Stimulated activated CD4-positive, alpha-beta T cell treated with anti-CD3 and anti-CD28 coated beads, Interleukin-1b, Interleukin-23, amount 100 ng/mL, for 1 hour (primary cell): ENCODE measurements around the gene DAPK1.
"Not testable (repeated sequence)": the region's sequence is repeated elsewhere in the genome, so short reads cannot be mapped to it uniquely, and the experiment has no call there.

ENCODE experiments used
- DNase-seq, 2 donors: peaks; one replicate each; pipeline ENCODE4 v3.0.0-alpha.2; 2020; ENCODE audit warnings: low read depth in 2 of 2

Gene DAPK1

DNA sequence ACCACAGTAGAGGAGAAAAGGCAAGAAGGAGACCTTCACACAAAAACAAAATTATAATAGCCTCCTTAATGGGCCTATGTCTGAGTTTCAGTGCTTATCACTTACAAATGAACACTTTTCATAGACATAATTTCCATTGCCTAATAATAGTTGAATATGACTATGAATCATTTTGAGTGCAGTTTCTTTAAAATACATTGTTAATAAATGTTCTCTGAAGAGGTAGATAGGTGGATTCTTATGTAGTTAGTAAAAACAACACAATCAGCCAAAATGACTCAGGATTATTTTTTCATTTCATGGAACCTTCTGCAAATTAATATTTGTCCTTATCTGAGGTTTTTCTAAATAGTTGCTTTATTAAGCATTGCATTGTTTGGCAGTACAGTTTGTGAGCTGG lies 45.6 kb downstream of the DAPK1 start:
- no peak for DNase-seq

DNA sequence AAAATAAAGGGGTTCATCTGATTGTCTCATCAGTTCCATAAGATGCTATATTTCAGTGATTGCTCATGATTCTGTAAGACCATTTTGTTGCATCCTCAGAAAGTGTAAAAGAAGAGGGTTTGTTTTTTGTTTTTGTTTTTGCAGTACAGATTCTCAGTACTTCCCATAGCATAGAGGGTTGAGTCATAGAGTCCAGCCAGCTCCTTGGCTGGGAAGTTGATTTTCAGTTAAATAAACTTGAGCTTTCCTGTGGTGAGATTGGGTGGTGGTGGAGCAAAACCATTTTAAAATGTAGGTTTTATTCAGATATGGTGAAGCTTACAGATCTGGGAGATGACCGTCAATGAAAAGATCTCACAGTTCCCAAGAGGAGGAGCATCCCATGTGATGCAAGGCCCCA lies 48.2 kb downstream of the DAPK1 start:
- no peak for DNase-seq

DNA sequence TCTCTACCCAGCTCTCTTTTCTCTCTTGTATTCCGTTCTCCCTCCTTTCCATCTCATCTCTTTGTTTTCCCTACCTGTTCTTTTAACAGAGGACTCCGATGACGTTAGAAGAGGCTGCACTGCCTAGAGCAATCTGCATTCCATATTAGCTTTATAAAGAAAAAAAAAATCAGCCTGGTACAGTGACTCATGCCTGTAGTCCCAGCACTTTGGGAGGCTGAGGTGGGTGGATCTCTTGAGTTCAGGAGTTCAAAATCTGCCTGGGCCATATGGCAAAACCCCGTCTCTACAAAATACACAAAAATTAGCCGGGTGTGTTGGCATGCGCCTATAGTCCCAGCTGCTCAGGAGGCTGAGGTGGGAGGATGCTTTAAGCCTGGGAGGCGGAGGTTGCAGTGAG lies 49.0 kb downstream of the DAPK1 start:
- DNase-seq, result no peak

GRCh38 chr9:87547671-87548081 lies 50.0 kb downstream of the DAPK1 start:
- DNase-seq, result no peak

DNA sequence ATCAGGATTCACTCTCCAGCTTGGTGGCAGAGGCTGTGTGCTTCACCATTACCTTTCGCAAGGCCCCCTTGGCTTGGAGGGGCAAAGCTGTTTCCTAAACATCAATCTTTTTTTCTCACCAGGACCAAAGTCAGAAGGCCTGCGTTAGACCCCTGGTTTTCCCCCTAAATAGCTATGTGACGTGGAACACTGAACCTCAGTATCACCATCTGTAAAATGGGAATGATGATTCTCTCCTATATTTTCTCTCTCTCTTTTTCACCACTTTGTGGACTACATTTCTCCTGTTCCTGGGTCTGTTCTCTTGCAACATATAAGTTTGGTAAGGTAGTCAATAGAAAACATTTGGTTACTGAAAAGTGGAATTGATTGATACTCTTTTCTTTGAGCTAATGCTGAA lies 50.5 kb downstream of the DAPK1 start:
- DNase-seq, result no peak

- not testable (repeated sequence) for DNase-seq
Measured at GRCh38 chr9:87549088-87549487, 51.4 kb downstream of the DAPK1 start.

DNA sequence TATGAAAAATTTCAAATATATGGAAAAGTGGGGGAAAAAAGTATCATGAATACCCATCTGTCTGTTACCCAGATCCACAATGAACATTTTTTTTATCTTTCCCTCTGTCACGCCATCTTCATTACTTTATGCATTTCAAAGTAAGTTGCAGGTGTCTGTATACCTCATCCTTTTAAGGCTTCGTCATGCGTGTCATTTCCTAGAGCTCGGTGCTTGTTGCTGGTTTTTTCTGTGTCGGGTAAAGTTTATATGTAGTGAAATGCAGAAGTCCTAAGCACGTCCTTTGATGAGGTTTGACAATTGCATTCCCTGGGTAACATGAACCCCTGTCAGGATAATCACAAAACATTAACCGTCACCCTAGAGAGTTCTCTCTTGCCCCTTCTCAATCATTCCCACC lies 52.1 kb downstream of the DAPK1 start:
- DNase-seq, result no peak

DNA sequence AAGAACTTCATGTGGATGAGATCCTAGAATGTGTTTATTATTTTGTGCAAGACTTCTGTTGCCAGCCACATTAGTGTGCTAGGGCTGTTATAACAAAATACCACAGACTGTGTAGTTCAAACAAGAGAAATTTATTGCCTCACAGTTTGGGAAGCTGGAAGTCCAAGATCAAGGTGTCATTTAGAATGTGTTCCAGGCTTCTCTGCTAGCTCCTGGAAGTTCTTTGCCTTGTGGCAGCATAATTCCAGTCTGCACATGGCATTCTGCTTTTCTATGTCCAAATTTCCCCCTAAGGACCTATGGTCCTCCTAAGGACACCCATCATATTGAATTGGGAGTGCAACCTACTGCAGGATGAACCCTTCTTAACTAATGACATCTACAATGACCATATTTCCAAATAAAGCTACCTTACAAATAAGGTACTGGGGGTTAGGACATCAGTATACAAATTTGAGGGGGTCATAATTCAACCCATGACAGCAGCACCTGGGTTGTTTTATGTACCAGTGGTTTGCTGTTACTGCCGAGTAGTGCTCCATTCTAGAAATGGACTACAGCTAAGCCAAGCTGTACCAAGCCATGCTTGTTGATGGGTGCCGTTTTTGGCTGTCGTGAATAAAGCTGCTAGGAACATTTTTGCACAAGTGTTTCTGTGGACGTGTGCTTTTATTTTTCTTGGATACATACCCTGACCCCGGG lies 52.7 kb downstream of the DAPK1 start:
- DNase-seq, result no peak

- no peak for DNase-seq
Measured at GRCh38 chr9:87551772-87552217, 54.1 kb downstream of the DAPK1 start.

DNA sequence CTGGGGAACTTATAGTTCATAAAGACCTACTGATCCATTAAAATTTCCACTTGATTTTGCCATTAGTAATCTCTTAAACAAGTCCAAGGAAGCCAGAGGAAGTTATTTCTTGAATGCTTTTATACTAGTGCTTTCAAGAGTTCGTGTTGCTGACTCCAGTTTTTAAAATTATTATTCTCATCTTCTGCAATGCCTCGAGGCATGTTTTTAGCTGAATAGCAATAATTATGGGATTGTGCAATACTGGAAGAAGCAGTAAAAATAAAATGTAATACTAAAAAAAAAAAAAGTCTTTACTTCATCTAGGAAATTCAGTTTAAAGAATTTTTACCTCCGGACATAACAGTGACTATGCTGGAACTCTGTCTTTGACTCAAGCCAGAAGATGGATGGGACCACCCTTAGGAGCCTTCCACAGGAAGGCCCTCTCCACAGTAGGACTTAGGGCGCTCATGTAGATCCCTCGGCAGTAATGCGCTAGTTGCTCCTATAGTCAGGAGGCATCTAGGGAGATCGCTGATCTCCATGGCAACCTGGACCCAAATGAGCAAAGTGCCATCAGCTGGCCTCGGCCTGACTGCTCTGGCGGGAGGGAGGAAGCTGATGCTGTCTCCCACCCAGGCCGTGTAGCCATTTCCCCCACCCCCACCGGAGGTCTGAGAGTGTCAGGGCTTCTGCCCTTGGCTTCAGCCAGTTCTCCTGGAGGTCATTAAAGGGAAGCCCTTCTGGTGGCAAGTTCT lies 56.7 kb downstream of the DAPK1 start:
- DNase-seq, result no peak

- DNase-seq, result no peak
Measured at GRCh38 chr9:87554976-87555375, 57.3 kb downstream of the DAPK1 start.

DNA sequence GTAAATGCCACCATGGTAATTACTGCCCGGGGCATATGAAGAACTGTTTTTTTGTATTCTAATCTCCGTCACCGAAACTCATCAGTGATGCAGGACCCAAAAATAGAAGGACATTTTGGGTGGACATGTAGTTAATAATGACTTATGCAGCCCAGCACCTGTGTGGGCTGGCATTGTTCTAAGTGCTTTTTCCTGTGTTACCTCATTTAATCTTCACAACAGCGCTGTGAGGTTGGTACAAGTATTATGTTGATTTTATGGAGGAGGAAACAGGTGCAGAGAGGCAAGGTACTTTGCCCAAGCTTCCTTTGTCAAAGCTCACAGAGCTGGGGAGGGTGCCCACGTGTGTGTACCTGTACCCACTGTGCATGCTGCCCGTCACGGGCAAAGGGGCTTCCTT lies 58.4 kb downstream of the DAPK1 start:
- DNase-seq, result no peak

- no peak for DNase-seq
Measured at GRCh38 chr9:87556821-87557220, 59.2 kb downstream of the DAPK1 start.

GRCh38 chr9:87557996-87558395 lies 60.3 kb downstream of the DAPK1 start:
- DNase-seq, result no peak

DNA sequence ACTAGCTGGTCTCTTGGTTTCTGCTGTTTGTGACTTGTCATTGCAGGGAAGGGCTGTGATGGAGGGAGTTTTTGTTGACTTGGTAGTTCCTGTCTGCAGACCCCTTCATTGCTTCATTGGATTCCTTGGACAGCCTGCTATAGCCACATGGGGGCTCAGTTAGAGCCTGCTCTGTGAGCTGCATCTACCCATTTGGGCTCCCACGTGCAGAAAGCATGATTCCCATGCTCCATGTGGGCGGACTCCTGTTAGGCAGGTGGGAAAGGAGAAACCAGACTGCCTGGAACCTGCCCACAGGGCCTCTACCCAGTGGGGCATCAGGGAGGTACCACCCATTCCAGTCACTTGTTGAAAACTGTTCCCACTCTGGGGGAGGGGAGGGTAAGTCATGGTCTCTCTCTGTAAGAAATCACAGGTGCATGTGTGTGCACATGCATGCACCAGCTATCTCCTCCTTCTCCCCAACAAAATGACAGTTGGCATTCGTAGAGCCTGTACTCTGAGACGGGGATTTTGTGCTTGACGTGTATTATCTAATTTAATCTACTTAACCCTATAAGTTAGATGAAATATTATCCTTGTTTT lies 61.0 kb downstream of the DAPK1 start:
- no peak for DNase-seq

GRCh38 chr9:87562062-87562461 lies 64.4 kb downstream of the DAPK1 start:
- no peak for DNase-seq

GRCh38 chr9:87562530-87563170 lies 65.0 kb downstream of the DAPK1 start:
- DNase-seq, result no peak

GRCh38 chr9:87564111-87564510 lies 66.4 kb downstream of the DAPK1 start:
- no peak for DNase-seq

GRCh38 chr9:87564791-87565241 lies 67.1 kb downstream of the DAPK1 start:
- no peak for DNase-seq

- no peak for DNase-seq
Measured at GRCh38 chr9:87567001-87567400, 69.3 kb downstream of the DAPK1 start.

DNA sequence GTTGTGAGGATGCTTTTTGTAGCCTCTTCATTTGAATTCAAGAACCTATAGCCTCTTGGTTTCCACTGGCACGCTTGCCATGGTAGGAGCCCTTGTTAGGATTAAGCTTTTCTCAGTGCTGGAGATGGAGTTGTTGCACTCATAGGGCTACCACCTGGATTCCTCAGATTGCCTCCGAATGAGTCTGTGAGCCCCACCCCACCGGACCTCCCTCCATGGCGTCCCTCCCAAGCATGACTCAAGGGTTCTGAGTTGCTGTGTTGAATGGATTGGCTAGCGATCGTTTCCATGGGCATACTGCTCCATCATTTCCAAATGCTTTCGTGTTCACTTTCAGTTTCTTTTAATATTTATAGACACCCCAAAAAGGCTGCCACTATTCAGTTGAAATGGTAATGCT lies 69.9 kb downstream of the DAPK1 start:
- DNase-seq, result no peak

- DNase-seq, result no peak
Measured at GRCh38 chr9:87567983-87568382, 70.3 kb downstream of the DAPK1 start.
